ENCODE results near the gene CADM1.

- TF ChIP-seq CTCF (IDR thresholded peaks at IDR 0.05 in 8 of 11, conservative IDR thresholded peaks at IDR 0.05 in 3 of 11) (no peak), POLR2A (IDR thresholded peaks at IDR 0.05) (no peak)
Measured at GRCh38 chr11:115287266-115287665, 216.9 kb downstream of the CADM1 start.
